Sigmoid colon (tissue), 7 donors: Measurements from ENCODE around the gene TMEM135. TPM values are rescaled to one million over a fixed set of nuclear protein-coding genes. Genes with fewer than 3 reads are reported as not detected.
"Not testable (repeated sequence)": the region's sequence is repeated elsewhere in the genome, so short reads cannot be mapped to it uniquely, and the experiment has no call there.

Source experiments
- DNase-seq: peaks from one replicate; pipeline ENCODE4 v3.0.0-alpha.2; 2019
- H3K27ac ChIP-seq, 4 donors: fragments of 200-600 bp; sonication (generic); one replicate each; pipeline ENCODE4 v1.5.1; 2016 to 2019; ENCODE audit warnings: mild to moderate bottlenecking in 1 of 4
- H3K27me3 ChIP-seq, 3 donors: fragments of 200-600 bp; sonication (generic); one replicate each; pipeline ENCODE4 v1.5.1; 2019; ENCODE audit warnings: mild to moderate bottlenecking in 1 of 3
- H3K36me3 ChIP-seq, 4 donors: fragments of 200-600 bp; sonication (generic); one replicate each; pipeline ENCODE4 v1.5.1; 2016 to 2019
- H3K4me1 ChIP-seq, 4 donors: fragments of 200-600 bp; sonication (generic); one replicate each; pipeline ENCODE4 v1.5.1; 2017 to 2019
- H3K4me3 ChIP-seq, 4 donors: fragments of 200-600 bp; sonication (generic); one replicate each; pipeline ENCODE4 v1.5.1; 2017 to 2019; ENCODE audit warnings: mild to moderate bottlenecking in 2 of 4, moderate library complexity in 1 of 4
- H3K9me3 ChIP-seq, 4 donors: fragments of 200-600 bp in 3 of 4; sonication (generic) in 3 of 4; one replicate each; pipeline versions ENCODE4 v1.5.1 to v1.6.1; 2013 to 2019
- EP300 ChIP-seq, 4 donors: sonication (generic); formaldehyde crosslinking; IDR thresholded peaks; one replicate each; pipeline ENCODE4 v1.6.1; 2017; ENCODE audit warnings: antibody characterized with exemption in 4 of 4
- POLR2A ChIP-seq, 2 donors: fragments of 450-650 bp; IDR thresholded peaks; one replicate each; pipeline ENCODE4 v1.6.1; 2016; ENCODE audit warnings: antibody characterized with exemption in 2 of 2, mild to moderate bottlenecking in 2 of 2, moderate library complexity in 2 of 2
- POLR2AphosphoS5 ChIP-seq, 4 donors: sonication (generic); formaldehyde crosslinking; IDR thresholded peaks; one replicate each; pipeline ENCODE4 v1.6.1; 2017; ENCODE audit warnings: antibody characterized with exemption in 4 of 4
- WGBS, 2 donors: extraction: QIAGEN DNeasy Blood & Tissue Kit; methylation state at CpG; one replicate each; pipeline ENCODE4 v1.1.7; 2013; 5-methylcytosine and 5-hydroxymethylcytosine counted together
- intact Hi-C: fragments of 100-400 bp; cut with DNase I; formaldehyde crosslinking; loops from one replicate; pipeline ENCODE4 v1.15.1; 2023
- polyA plus RNA-seq, 3 donors: library from polyadenylated mRNA; stranded (reverse); fragments of 200-250 nt; gene quantifications; one replicate each; pipeline ENCODE4 v1.2.3, GENCODE V29; 2013
- total RNA-seq, 4 donors: library from RNA; depleted of rRNA; stranded (reverse); fragments of >200 nt; gene quantifications; one replicate each; pipeline ENCODE4 v1.1.0, GENCODE V29; 2016
- TF ChIP-seq, protein P1 (sequence below), 4 experiments: fragments of 450-650 bp in 3 of 4; fragments of 200-600 bp in 1 of 4; IDR thresholded peaks; one replicate each; pipeline ENCODE4 v1.5.1; 2016 to 2019; ENCODE audit warnings: antibody characterized with exemption in 4 of 4, mild to moderate bottlenecking in 3 of 4, moderate library complexity in 2 of 4
- donor health status: healthy with polysubstance abuse.
- donor health status: Bipolar disorder and iron deficiency.
- donor health status: healthy.

Gene TMEM135
- total and polyA plus RNA-seq, 7 donors = 4.8 to 36.2 (median 20.0) TPM

DNA sequence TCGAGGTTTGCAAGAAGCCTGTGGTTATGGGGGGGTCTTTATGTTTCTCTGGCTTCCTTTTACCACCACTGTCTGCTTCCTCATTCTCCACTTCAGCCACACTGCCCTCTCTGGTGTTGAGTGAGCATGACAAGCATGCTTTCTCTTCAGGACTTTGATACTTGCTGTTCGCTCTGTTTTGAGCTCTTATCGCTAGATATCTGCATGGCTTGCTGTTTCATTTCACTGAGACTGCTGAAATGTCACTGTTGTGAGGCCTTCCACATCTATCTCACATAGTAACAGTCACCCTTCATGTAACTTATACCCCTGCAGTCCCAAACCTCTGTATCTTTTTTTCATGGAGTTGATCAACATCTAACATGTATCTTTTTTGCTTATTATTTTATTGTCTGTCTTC is 59.8 kb downstream of the TMEM135 start:
- no peak for DNase-seq
- peaks cover 0 to 5% (median 1%) of the 10 kb centered on the region in 4 donors for H3K9me3 ChIP-seq
- intact Hi-C loops = no loop called here
- whole genome bisulfite sequencing, 2 donors = 17 to 33% methylated on average over 3 of the region's 3 CpGs
- no peaks in the 10 kb centered on the region for H3K27me3 ChIP-seq
- no peak overlapping the region for H3K4me3 ChIP-seq
- H3K27ac ChIP-seq = no peak overlapping the region
- H3K36me3 ChIP-seq = no peaks in the 10 kb centered on the region
- no peak for TF ChIP-seq POLR2AphosphoS5 (IDR thresholded peaks at IDR 0.05)
- TF ChIP-seq, protein P1, sequence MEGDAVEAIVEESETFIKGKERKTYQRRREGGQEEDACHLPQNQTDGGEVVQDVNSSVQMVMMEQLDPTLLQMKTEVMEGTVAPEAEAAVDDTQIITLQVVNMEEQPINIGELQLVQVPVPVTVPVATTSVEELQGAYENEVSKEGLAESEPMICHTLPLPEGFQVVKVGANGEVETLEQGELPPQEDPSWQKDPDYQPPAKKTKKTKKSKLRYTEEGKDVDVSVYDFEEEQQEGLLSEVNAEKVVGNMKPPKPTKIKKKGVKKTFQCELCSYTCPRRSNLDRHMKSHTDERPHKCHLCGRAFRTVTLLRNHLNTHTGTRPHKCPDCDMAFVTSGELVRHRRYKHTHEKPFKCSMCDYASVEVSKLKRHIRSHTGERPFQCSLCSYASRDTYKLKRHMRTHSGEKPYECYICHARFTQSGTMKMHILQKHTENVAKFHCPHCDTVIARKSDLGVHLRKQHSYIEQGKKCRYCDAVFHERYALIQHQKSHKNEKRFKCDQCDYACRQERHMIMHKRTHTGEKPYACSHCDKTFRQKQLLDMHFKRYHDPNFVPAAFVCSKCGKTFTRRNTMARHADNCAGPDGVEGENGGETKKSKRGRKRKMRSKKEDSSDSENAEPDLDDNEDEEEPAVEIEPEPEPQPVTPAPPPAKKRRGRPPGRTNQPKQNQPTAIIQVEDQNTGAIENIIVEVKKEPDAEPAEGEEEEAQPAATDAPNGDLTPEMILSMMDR (IDR thresholded peaks at IDR 0.05) = peak; percentile 12 to 47 (median 23)
- no peaks in the 10 kb centered on the region for H3K4me1 ChIP-seq

DNA sequence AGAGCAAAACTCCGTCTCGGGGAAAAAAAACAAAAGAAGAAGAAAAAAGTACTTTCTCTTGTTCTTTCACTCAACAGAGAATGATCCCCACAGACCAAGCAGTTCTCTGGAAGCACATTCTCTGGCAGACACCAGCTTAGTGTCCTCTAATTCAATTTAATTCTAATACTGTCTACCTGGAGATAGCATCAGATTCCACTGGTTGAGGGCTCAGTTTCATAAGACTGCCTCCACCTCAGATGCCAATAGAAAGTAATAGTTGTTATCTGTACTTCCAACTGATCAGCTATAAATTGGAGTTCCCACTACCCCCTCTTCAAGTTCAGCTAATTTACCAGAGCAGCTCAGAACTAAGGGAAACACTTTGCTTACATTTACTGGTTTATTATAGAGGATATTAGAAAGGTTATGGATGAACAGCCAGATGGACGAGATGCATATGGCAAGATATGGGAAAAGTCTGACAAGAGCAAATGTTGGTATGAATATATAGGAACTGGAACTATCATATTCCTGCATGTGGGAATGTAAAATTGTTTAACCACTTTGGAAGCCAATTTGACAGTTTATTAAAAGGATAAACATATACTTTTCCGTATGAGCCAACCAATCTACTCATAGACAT is 64.3 kb downstream of the TMEM135 start:
- peaks cover 0 to 20% (median 6%) of the 10 kb centered on the region in 4 donors for H3K4me1 ChIP-seq
- no peaks in the 10 kb centered on the region for H3K36me3 ChIP-seq
- H3K27me3 ChIP-seq = no peaks in the 10 kb centered on the region
- intact Hi-C loops = no loop called here
- 95 to 96% methylated on average over 4 of the region's 4 CpGs for WGBS, 2 donors
- H3K4me3 ChIP-seq = no peak overlapping the region
- H3K9me3 ChIP-seq = no peaks in the 10 kb centered on the region
- no peak for DNase-seq
- H3K27ac ChIP-seq = no peak overlapping the region
- no peak for TF ChIP-seq EP300 (IDR thresholded peaks at IDR 0.05)
- no peak for TF ChIP-seq POLR2A (IDR thresholded peaks at IDR 0.05)
- no peak for TF ChIP-seq POLR2AphosphoS5 (IDR thresholded peaks at IDR 0.05)
- TF ChIP-seq, protein P1 (IDR thresholded peaks at IDR 0.05) = no peak

DNA sequence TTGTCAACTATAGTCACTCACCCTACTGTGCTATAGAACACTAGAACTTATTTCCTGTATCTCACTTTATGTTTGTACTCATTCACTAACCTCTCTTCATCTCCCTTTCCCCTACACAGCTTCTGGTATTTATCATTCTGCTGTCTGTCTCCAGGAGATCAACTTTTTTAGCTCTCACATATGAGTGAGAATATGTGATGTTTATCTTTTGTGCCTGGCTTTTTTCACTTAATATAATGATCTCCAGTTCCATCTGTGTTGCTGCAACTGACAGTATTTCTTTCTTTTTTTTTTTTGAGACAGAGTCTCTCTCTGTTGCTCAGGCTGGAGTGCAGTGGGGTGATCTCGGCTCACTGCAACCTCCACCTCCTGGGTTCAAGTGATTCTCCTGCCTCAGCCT is 68.1 kb downstream of the TMEM135 start:
- H3K27me3 ChIP-seq, H3K27ac ChIP-seq, H3K4me3 ChIP-seq, intact Hi-C loops, DNase-seq, H3K9me3 ChIP-seq, H3K36me3 ChIP-seq: not testable (repeated sequence)
- TF ChIP-seq POLR2AphosphoS5 (IDR thresholded peaks at IDR 0.05) = peak in 1 of 4 donors; percentile 16
- peaks cover 0 to 22% (median 6%) of the 10 kb centered on the region in 4 donors for H3K4me1 ChIP-seq
- WGBS, 2 donors = 88 to 95% methylated on average over 1 of the region's 1 CpG

DNA sequence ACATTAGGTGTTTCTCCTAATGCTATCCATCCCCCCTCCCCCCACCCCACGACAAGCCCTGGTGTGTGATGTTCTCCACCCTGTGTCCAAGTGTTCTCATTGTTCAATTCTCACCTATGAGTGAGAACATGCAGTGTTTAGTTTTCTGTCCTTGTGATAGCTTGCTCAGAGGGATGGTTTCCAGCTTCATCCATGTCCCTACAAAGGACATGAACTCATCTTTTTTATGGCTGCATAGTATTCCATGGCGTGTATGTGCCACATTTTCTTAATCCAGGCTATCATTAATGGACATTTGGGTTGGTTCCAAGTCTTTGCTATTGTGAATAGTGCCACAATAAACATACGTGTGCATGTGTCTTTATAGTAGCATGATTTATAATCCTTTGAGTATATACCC is 69.6 kb downstream of the TMEM135 start:
- H3K27ac ChIP-seq, H3K9me3 ChIP-seq, H3K4me3 ChIP-seq, DNase-seq, intact Hi-C loops, H3K36me3 ChIP-seq, H3K27me3 ChIP-seq: not testable (repeated sequence)
- peaks cover 0 to 22% (median 6%) of the 10 kb centered on the region in 4 donors for H3K4me1 ChIP-seq
- 90 to 96% methylated on average over 3 of the region's 3 CpGs for WGBS, 2 donors

DNA sequence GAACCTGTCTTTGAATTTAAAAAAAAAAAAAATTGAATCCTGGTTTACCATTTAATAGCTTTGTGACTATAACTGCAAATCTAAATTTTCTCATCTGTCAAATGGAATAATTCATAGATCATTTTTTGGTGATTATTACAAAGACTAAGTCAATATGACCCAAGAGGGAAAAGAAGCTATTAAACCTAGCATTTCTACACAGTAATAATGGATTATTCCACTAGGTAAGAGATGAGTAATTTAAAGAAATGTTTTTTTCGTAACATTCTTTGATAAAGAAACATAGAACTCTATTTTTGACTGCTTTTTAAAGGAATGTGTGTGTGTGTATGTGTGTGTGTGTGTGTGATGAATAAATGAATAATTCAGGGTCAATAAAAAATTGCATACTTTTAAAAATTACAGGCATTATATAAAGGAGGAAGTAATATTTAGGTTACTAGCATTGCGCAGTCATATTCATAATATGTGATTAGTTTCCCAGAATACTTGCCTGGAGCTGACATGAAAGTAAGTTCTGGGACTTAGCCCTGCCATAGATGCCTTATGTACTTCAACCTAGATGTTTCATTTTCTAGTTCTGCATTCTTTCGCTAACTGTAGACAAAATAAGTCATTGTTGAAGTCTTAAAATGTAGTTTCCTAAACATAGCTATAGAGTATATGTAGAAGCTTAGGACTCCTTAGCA is 72.9 kb downstream of the TMEM135 start:
- 77 to 82% methylated on average over 3 of the region's 3 CpGs for WGBS, 2 donors
- H3K4me1 ChIP-seq = peaks cover 0 to 24% (median 6%) of the 10 kb centered on the region in 4 donors

More for the DNA sequence above, 72.9 kb downstream of the TMEM135 start:
- Histone ChIP-seq H3K36me3 (no peaks in the 10 kb centered on the region), H3K27me3 (no peaks in the 10 kb centered on the region), H3K27ac (no peak overlapping the region), H3K4me3 (no peak overlapping the region), H3K9me3 (no peaks in the 10 kb centered on the region)
- DNase-seq = no peak
- intact Hi-C loops = no loop called here
- TF ChIP-seq POLR2A (IDR thresholded peaks at IDR 0.05) (no peak), POLR2AphosphoS5 (IDR thresholded peaks at IDR 0.05) (no peak), EP300 (IDR thresholded peaks at IDR 0.05) (no peak)
- TF ChIP-seq, protein P1 (IDR thresholded peaks at IDR 0.05) = no peak
